ENCODE data around the gene COL11A2. TPM values are rescaled to one million over a fixed set of nuclear protein-coding genes. Genes with fewer than 3 reads are reported as not detected.
A peak's percentile ranks its signal among the peaks of the same experiment; 100 is the strongest.
"Not testable (repeated sequence)": the region's sequence is repeated elsewhere in the genome, so short reads cannot be mapped to it uniquely, and the experiment has no call there.

Gene COL11A2
- total RNA-seq, 6 experiments from 2014 or later, result 0.15 to 0.69 (median 0.38) TPM

DNA sequence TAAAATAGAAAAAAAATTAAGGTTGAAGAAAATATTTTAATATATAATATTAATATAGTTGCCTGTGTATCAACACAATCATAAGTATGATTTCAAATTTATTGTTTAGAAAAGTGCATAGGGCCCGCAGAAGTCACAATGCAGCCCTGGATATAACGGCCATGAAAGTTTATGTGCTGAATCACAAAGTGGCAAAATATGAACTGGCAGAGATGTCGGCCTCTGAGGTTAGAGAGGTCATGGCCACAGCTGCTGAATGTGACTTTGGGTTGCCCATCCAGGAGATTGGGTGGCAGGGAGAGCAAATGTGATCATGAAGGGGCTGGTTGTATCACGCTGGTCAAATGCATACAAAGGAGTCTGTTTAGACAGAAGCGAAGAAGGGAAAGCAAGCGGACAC lies 35.7 kb downstream of the COL11A2 start:
- no peak for TF ChIP-seq CTCF (IDR thresholded peaks at IDR 0.05)
- Mint-ChIP-seq H3K36me3 (ENCODE audit: low read depth) (peaks cover 11% of the 10 kb centered on the region), H3K9me3 (peaks cover 16% of the 10 kb centered on the region), H3K27me3 (ENCODE audit: insufficient read depth) (peaks cover 37% of the 10 kb centered on the region), H3K4me3 (no peak overlapping the region), H3K27ac (no peak overlapping the region), H3K4me1 (ENCODE audit: low read depth) (peaks cover 14% of the 10 kb centered on the region)
- no peak for DNase-seq

GRCh38 chr6:33154349-33154748 lies 37.9 kb downstream of the COL11A2 start:
- peaks cover 18% of the 10 kb centered on the region for H3K9me3 Mint-ChIP-seq
- no peak for DNase-seq
- H3K4me1 Mint-ChIP-seq (ENCODE audit: low read depth), result no peaks in the 10 kb centered on the region
- H3K27ac Mint-ChIP-seq, result no peak overlapping the region
- peaks cover 11% of the 10 kb centered on the region for H3K36me3 Mint-ChIP-seq (ENCODE audit: low read depth)
- no peak overlapping the region for H3K4me3 Mint-ChIP-seq
- TF ChIP-seq CTCF (IDR thresholded peaks at IDR 0.05), result no peak
- peaks cover 34% of the 10 kb centered on the region for H3K27me3 Mint-ChIP-seq (ENCODE audit: insufficient read depth)

GRCh38 chr6:33151050-33151449 lies 41.2 kb downstream of the COL11A2 start:
- Mint-ChIP-seq H3K27me3 (ENCODE audit: insufficient read depth) (peaks cover 30% of the 10 kb centered on the region), H3K27ac (no peak overlapping the region), H3K4me1 (ENCODE audit: low read depth) (no peaks in the 10 kb centered on the region), H3K9me3 (peaks cover 18% of the 10 kb centered on the region), H3K4me3 (no peak overlapping the region), H3K36me3 (ENCODE audit: low read depth) (peaks cover 11% of the 10 kb centered on the region)
- no peak for TF ChIP-seq CTCF (IDR thresholded peaks at IDR 0.05)
- no peak for DNase-seq

GRCh38 chr6:33150560-33150959 lies 41.7 kb downstream of the COL11A2 start:
- peaks cover 11% of the 10 kb centered on the region for H3K36me3 Mint-ChIP-seq (ENCODE audit: low read depth)
- H3K4me3 Mint-ChIP-seq; H3K27ac Mint-ChIP-seq; DNase-seq; H3K4me1 Mint-ChIP-seq (ENCODE audit: low read depth): not testable (repeated sequence)
- H3K27me3 Mint-ChIP-seq (ENCODE audit: insufficient read depth), result peaks cover 30% of the 10 kb centered on the region
- peaks cover 18% of the 10 kb centered on the region for H3K9me3 Mint-ChIP-seq

GRCh38 chr6:33147807-33148666 lies 44.2 kb downstream of the COL11A2 start:
- peaks cover 16% of the 10 kb centered on the region for H3K9me3 Mint-ChIP-seq
- H3K36me3 Mint-ChIP-seq (ENCODE audit: low read depth), result peaks cover 11% of the 10 kb centered on the region
- no peak overlapping the region for H3K4me3 Mint-ChIP-seq
- TF ChIP-seq CTCF (IDR thresholded peaks at IDR 0.05), result peak; percentile 88
- H3K27ac Mint-ChIP-seq, result no peak overlapping the region
- DNase-seq, result peak; percentile 42
- no peaks in the 10 kb centered on the region for H3K4me1 Mint-ChIP-seq (ENCODE audit: low read depth)
- peaks cover 31% of the 10 kb centered on the region for H3K27me3 Mint-ChIP-seq (ENCODE audit: insufficient read depth)

- Mint-ChIP-seq H3K27ac (no peak overlapping the region), H3K9me3 (no peaks in the 10 kb centered on the region), H3K4me3 (no peak overlapping the region), H3K36me3 (ENCODE audit: low read depth) (no peaks in the 10 kb centered on the region), H3K4me1 (ENCODE audit: low read depth) (no peaks in the 10 kb centered on the region), H3K27me3 (ENCODE audit: insufficient read depth) (peaks cover 47% of the 10 kb centered on the region)
- DNase-seq, result no peak
- TF ChIP-seq CTCF (IDR thresholded peaks at IDR 0.05), result no peak
Observed at GRCh38 chr6:33144373-33144772, 47.9 kb downstream of the COL11A2 start.
